ENCODE results near the gene RPL12. TPM values are rescaled to one million over a fixed set of nuclear protein-coding genes. Genes with fewer than 3 reads are reported as not detected.

Gene RPL12
- total RNA-seq, 1 experiment from 2014 or later, result 1,114 TPM

DNA sequence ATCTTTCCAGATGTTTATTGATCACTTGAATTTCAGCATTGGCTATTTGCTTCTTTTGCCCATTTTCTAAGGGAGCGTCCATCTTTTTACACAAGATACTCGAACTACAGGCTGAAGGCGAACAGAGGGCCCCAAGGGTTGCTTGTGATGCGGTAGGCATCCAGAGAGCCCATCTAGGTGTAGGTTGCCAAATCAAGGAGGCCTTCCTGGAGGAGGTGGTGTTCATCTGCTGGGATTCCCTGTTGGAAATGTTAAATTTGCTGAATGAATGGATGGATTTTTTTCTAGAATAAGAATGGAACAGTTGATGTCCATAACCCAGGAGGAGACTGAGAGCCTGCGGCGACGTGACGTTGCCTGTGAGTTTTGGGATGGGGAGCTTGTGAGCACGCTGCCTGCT is 31.5 kb upstream of the RPL12 start:
- Histone ChIP-seq H3K36me3 (ENCODE audit: insufficient read depth, low read length, poor library complexity, severe bottlenecking) (peaks cover 16% of the 10 kb centered on the region), H3K9me3 (ENCODE audit: low read depth, low read length, poor library complexity, severe bottlenecking) (no peaks in the 10 kb centered on the region), H3K27me3 (replicated peaks; ENCODE audit: insufficient read depth, low read depth, low read length, poor library complexity) (no peaks in the 10 kb centered on the region), H3K27ac (ENCODE audit: low read depth, low read length, poor library complexity, severe bottlenecking) (no peak overlapping the region), H3K4me3 (ENCODE audit: low read depth, low read length, poor library complexity, severe bottlenecking) (no peak overlapping the region), H3K4me1 (ENCODE audit: insufficient read depth, low read length, poor library complexity, severe bottlenecking) (peaks cover 5% of the 10 kb centered on the region)
- TF ChIP-seq EZH2 (IDR thresholded peaks at IDR 0.05; ENCODE audit: borderline replicate concordance, low read depth, low read length, poor library complexity, severe bottlenecking), result no peak
- TF ChIP-seq, protein P1, sequence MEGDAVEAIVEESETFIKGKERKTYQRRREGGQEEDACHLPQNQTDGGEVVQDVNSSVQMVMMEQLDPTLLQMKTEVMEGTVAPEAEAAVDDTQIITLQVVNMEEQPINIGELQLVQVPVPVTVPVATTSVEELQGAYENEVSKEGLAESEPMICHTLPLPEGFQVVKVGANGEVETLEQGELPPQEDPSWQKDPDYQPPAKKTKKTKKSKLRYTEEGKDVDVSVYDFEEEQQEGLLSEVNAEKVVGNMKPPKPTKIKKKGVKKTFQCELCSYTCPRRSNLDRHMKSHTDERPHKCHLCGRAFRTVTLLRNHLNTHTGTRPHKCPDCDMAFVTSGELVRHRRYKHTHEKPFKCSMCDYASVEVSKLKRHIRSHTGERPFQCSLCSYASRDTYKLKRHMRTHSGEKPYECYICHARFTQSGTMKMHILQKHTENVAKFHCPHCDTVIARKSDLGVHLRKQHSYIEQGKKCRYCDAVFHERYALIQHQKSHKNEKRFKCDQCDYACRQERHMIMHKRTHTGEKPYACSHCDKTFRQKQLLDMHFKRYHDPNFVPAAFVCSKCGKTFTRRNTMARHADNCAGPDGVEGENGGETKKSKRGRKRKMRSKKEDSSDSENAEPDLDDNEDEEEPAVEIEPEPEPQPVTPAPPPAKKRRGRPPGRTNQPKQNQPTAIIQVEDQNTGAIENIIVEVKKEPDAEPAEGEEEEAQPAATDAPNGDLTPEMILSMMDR (conservative IDR thresholded peaks at IDR 0.05; ENCODE audit: low read depth, low read length), result no peak
- POLR2A ChIA-PET (ENCODE audit: low non-redundant PET), result no interaction called here
- intact Hi-C loops (cut with micrococcal nuclease; ENCODE audit: unreplicated experiment), result no loop called here
- DNase-seq (ENCODE audit: low spot score), result no peak
- no TSS peak for BruUV-seq (replicated peaks)
- CTCF ChIA-PET, result no interaction called here

DNA sequence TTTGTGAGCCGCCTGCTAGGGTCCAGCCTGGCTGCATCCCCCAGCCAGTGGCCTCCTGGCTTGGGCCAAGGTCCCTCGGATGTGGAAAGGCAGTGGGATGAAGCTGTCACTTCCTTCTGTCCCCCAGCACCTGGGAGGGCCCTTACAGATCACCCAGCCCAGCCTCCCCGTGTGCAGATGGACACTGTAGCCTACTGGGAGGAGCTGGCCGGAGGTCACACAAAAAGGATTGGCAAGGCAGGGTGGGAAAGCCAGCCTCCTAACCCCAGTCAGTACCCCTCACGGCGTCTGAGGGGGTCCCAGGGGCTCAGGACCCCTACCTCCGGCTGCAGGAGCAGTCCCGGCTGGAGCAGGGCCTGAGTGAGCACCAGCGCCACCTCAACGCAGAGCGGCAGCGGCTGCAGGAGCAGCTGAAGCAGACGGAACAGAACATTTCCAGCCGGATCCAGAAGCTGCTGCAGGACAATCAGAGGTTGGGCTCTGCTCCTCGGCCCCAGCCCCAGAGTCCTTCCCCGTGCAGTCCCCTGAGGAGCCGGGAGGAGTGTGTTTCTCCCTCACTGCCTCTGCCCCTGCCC is 28.4 kb upstream of the RPL12 start:
- DNase-seq (ENCODE audit: low spot score), result no peak
- Histone ChIP-seq H3K27ac (ENCODE audit: low read depth, low read length, poor library complexity, severe bottlenecking) (no peak overlapping the region), H3K4me3 (ENCODE audit: low read depth, low read length, poor library complexity, severe bottlenecking) (no peak overlapping the region), H3K9me3 (ENCODE audit: low read depth, low read length, poor library complexity, severe bottlenecking) (no peaks in the 10 kb centered on the region), H3K4me1 (ENCODE audit: insufficient read depth, low read length, poor library complexity, severe bottlenecking) (no peaks in the 10 kb centered on the region), H3K27me3 (replicated peaks; ENCODE audit: insufficient read depth, low read depth, low read length, poor library complexity) (no peaks in the 10 kb centered on the region), H3K36me3 (ENCODE audit: insufficient read depth, low read length, poor library complexity, severe bottlenecking) (peaks cover 16% of the 10 kb centered on the region)
- POLR2A ChIA-PET (ENCODE audit: low non-redundant PET), result no interaction called here
- CTCF ChIA-PET, result no interaction called here
- intact Hi-C loops (cut with micrococcal nuclease; ENCODE audit: unreplicated experiment), result no loop called here
- BruUV-seq (replicated peaks), result no TSS peak
- TF ChIP-seq EZH2 (IDR thresholded peaks at IDR 0.05; ENCODE audit: borderline replicate concordance, low read depth, low read length, poor library complexity, severe bottlenecking), result no peak
- TF ChIP-seq, protein P1 (conservative IDR thresholded peaks at IDR 0.05; ENCODE audit: low read depth, low read length), result no peak

DNA sequence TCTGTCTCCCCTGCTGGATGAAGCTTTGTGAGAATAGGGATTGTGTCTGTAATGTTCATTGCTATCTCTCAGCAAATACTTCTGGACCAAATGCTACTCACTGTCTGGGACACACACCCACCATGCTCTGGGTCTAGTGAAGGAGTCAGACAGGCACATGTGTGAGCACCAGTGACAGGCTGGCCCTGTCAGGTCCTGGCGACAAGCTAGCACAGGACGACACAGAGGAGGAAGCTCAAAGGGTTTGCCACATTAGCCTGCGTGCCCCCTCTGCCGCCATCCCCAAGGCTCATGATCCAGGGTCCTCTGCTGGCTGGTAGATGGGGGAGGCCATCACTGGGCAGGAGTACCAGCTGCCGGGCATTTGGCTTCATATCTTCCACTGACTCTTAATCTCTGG is 23.4 kb upstream of the RPL12 start:
- Histone ChIP-seq H3K36me3 (ENCODE audit: insufficient read depth, low read length, poor library complexity, severe bottlenecking) (peaks cover 9% of the 10 kb centered on the region), H3K9me3 (ENCODE audit: low read depth, low read length, poor library complexity, severe bottlenecking) (no peaks in the 10 kb centered on the region), H3K4me1 (ENCODE audit: insufficient read depth, low read length, poor library complexity, severe bottlenecking) (no peaks in the 10 kb centered on the region), H3K27ac (ENCODE audit: low read depth, low read length, poor library complexity, severe bottlenecking) (no peak overlapping the region), H3K4me3 (ENCODE audit: low read depth, low read length, poor library complexity, severe bottlenecking) (no peak overlapping the region), H3K27me3 (replicated peaks; ENCODE audit: insufficient read depth, low read depth, low read length, poor library complexity) (no peaks in the 10 kb centered on the region)
- no TSS peak for BruUV-seq (replicated peaks)
- no peak for DNase-seq (ENCODE audit: low spot score)
- ChIA-PET CTCF (interaction anchor here (0.6 kb wide), 1 partner anchor 18 kb away, joined by 5 read pairs; no protein-coding TSS in a partner anchor), POLR2A (ENCODE audit: low non-redundant PET) (no interaction called here)
- intact Hi-C loops (cut with micrococcal nuclease; ENCODE audit: unreplicated experiment), result no loop called here
- no peak for TF ChIP-seq EZH2 (IDR thresholded peaks at IDR 0.05; ENCODE audit: borderline replicate concordance, low read depth, low read length, poor library complexity, severe bottlenecking)
- TF ChIP-seq, protein P1 (conservative IDR thresholded peaks at IDR 0.05; ENCODE audit: low read depth, low read length), result no peak

Measured in A673 (cell line).